ENCODE data around the gene TOPAZ1.

TOPAZ1 gene

GRCh38 chr3:44365952-44366351 lies 124.3 kb downstream of the TOPAZ1 start:
- no peak for DNase-seq (ENCODE audit: extremely low read depth, low read depth)
- TF ChIP-seq CTCF (IDR thresholded peaks at IDR 0.05; ENCODE audit: low read depth, low read length, missing control alignments), result no peak

GRCh38 chr3:44375450-44375849 lies 133.8 kb downstream of the TOPAZ1 start:
- no peak for DNase-seq (ENCODE audit: extremely low read depth, low read depth)
- H3K4me3 ChIP-seq (replicated peaks; ENCODE audit: low read depth, low read length), result no peak overlapping the region
- no peak for TF ChIP-seq CTCF (IDR thresholded peaks at IDR 0.05; ENCODE audit: low read depth, low read length, missing control alignments)

More at GRCh38 chr3:44365952-44366351, 124.3 kb downstream of the TOPAZ1 start:
- H3K4me3 ChIP-seq (replicated peaks; ENCODE audit: low read depth, low read length), result no peak overlapping the region
